Muscle of arm (tissue), 12 donors: ENCODE measurements around the gene UBR3. TPM values are rescaled to one million over a fixed set of nuclear protein-coding genes. Genes with fewer than 3 reads are reported as not detected.

Experiments used
- DNase-seq: peaks from one replicate; pipeline ENCODE4 v3.0.0-alpha.2; 2013
- polyA plus RNA-seq, 12 donors: library from polyadenylated mRNA; unstranded; fragments of 120-200 nt; gene quantifications; one replicate each; pipeline ENCODE4 v1.2.1, GENCODE V29; 2013; ENCODE audit not compliant: insufficient read length in 12 of 12

UBR3 gene
- polyA plus RNA-seq, 12 donors, result 23.4 to 65.9 (median 53.2) TPM; not detected in 1

- DNase-seq, result no peak
These were observed 212.3 kb downstream of the UBR3 start for GRCh38 chr2:170039401-170040172.

- no peak for DNase-seq
These were observed 217.7 kb downstream of the UBR3 start for GRCh38 chr2:170044751-170045478.

DNA sequence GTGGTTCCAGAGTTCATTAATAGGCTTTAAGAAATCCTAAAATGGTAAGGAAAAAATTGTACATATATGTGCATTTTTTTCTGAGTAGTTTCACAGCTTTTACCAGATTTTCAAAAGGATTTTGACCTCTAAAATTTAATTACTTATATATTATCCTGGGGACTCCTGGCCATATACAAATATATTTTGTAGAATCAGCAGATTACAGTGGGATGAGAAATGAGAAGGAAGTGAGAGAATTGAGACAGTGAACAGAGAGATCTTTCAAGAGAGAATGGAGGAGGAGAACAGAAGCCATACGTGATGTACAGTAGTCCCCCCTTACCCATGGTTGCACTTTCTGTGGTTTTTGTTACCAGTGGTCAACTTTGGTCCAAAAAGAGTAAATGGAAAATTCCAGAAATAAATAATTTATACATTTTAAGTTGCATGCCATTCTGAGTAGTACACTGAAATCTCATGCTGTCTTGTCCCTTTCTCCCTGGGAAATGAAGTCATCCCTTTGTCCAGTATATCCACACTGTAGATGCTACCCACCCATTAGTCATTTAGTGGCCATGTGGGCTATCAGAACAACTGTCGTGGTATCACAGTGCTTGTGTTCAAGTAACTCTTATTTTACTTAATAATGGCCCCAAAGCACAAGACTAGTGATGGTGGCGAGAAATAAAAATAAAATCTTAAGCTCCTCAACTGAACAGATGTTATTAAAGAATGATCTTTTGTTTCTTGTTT is 220.2 kb downstream of the UBR3 start:
- DNase-seq, result no peak

DNA sequence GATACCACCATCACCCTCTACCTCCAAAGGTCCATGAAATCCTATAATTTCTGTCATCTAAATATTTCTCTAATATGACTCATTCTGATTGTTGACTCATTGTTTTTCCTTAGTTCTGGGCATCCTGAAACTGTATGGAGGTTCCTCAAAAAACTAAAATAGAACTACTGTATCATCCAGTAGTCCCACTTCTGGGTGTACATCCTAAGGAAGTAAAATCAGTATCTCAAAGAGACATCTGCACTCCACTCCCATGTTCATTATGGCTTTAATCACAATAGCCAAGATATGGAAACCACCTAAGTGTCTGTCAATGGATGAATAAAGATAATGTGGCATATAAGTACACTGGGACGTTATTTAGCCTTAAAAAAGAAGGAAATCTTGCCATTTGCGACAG is 224.9 kb downstream of the UBR3 start:
- DNase-seq, result no peak

DNA sequence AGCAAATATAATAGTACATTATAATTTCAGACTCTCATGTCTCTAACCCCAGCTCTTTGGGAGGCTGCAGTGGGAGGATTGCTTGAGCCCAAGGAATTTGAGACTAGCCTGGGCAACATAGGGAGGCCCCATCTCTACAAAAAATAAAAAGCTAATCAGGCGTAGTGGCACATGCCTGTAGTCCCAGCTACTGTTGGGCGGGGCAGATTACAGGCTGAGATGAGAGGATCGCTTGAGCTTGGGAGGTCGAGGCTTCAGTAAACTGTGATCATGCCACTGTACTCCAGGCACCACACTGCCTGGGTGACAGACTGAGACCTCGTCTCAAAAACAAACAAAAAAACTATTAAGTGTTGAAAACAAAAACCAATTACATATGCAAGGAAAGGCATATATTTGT is 227.7 kb downstream of the UBR3 start:
- DNase-seq, result no peak

DNA sequence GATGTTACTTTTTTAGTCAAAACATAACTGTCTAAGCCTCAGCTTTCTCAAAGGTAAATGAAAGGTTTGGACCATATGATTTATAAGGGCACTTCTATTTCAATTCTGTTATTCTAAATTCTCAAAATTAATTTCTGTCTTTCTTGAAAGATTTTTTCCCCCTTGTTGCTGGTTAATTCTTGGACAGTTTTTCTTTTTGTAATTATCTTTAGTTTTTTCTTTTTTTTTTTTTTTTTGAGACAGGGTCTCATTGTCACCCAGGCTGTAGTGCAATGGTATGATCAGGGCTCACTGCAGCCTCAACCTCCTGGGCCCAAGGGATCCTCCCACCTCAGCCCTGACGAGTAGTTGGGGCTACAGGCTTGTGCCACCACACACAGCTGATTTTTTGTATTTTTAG is 229.6 kb downstream of the UBR3 start:
- no peak for DNase-seq

DNA sequence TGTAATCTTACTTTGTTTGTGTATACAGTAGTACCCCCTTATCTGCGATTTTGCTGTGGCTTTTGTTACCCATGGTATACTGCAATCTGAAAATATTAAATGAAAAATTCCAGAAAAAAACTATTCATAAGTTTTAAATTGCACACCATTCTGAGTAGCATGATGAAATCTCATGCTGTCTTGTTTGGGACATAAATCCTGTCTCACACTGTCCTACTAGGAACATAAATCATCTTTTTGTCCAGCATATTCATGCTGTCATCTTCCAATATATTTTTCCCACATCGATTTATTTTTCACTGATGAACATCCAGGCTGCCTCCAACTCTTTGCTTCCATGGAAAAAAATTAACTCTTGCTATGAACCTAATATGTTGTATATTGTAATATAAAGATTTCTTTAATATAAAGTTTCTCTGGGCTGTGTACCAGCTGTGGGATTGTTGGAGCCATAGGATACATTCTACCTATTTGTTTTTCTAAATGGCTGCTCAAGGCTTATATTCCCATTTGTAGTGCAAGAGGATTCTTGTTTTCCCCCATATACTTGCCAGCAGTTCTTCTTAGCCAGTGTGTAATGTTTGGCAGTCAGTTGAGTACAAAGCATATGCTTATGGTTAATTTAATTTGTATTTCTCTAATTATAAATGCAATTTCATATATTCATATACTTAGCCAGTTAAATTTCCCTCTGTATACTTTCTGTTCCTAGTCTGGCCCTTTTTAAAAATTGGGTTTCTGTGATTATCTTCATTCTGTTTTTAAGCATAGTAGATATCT is 236.4 kb downstream of the UBR3 start:
- DNase-seq, result no peak

DNA sequence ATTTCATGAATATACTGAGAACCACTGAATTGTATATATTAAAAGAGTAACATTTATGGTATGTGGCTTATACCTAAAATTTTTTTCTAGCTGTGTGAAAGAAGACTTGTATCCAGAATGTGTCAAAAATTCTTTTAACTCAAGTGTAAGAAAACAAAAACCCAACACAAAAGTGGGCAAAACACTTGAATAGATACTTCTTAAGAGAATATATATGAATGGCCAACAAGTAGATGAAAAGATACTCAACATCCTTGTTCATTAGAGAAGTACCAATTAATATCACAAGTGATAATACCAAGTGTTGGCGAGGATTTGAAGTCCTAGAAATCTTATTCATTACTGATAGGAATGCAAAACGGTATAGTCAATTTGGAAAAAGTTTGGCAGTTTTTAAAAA is 243.5 kb downstream of the UBR3 start:
- no peak for DNase-seq

DNA sequence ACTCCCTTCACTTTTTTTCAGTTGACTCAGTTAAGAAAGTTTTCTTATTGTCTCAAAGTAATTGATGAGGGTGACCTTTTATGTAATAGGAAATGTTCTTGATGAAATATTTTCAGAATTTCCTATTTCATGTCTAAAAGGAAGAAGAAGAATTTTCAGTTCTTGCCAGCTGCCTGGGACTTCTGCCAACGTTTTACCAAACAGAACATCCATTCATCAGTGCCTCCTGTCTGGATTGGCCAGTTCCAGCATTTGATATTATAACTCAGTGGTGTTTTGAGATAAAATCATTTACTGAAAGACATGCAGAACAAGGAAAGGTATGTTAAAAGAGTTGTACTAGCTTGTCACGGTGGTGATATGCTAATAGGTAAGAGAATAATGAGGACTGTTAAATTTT is 246.0 kb downstream of the UBR3 start:
- DNase-seq, result peak; percentile 21

GRCh38 chr2:170076189-170076588 is 248.9 kb downstream of the UBR3 start:
- DNase-seq, result no peak

DNA sequence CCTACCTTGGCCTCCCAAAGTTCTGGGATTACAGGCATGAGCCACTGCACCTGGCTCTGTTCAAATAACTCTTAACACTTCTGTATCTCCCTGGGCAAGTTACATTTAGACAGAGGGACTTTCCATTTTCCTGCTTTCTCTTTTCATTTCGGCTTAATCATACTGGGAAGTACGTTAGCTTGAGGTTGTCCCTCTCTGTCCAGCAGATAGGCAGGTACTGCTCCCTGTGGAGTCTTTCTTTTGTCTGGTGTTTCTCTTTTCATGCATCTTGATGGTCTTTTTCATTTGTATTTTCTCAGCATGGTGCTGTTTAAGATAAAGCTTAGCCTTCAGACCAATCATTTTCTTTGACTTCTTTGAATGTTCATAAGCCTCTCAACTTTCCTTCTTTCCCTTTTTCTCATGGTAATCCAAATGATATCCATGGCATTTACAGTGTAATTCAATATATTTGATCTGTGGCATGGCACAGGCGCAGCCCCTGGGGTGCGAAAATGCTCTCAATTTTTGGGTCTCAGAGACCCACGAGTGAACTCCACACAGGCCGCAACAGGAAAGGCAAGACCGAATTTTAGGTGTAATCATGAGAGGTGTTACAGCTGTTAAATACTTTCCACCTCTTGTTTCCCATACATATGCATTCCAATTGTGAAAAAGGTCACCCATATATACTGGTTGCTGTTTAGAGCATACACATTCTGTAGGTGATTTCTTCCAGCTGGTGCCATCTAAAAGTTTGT is 250.7 kb downstream of the UBR3 start:
- DNase-seq, result no peak

DNA sequence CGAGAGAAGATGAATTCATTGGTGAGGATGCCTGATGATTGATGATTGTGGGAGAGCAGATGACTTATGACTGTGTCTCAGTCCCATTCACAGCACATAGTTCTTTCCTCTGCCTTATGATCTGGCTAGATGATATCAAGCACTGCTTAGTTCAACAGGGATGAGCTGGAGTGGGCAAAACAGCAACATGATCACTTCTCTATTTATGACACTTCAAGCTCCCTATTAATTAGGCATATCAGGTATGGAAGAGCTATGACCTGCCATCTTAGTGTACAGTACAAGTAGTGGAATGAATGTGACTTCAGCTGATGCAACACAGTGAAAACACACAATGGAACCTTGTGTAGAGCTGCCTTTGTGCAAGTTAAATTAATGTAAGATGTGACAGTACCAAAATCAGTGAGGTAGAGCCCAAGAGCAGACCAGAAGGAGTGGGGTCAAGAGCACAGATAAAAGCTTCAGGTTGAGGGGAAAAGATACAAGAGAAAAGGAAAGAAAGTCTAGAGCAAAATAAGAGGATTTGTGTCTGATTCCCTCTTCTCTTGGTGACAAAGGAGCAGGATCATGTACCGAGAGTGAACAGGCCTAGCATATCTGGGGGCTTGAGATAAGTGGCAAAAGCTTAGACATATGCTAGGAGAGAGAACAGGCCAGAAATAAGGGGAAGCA is 257.7 kb downstream of the UBR3 start:
- DNase-seq, result no peak

- DNase-seq, result no peak
These were observed 258.9 kb downstream of the UBR3 start for GRCh38 chr2:170086117-170086688.

GRCh38 chr2:170086751-170087412 is 259.6 kb downstream of the UBR3 start:
- DNase-seq, result no peak

DNA sequence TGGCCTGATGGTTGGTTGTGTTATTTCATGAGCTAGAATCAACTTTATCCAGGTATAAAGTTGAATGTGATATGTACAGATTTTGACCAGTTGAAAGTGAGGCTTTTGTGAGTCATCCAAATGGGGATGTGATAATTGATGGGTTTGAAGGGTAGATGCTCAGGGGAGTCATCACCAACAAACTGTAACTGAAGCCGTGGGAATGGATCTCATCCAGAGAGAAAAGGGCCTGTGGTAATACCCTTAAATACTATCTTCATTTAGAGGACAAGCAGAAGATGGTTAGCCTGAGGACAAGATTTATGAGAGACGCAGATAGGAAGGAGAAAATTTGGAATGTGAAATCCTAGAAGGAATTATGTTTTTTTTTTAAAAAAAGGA is 260.1 kb downstream of the UBR3 start:
- DNase-seq, result no peak

GRCh38 chr2:170088776-170089175 is 261.5 kb downstream of the UBR3 start:
- peak; percentile 33 for DNase-seq

DNA sequence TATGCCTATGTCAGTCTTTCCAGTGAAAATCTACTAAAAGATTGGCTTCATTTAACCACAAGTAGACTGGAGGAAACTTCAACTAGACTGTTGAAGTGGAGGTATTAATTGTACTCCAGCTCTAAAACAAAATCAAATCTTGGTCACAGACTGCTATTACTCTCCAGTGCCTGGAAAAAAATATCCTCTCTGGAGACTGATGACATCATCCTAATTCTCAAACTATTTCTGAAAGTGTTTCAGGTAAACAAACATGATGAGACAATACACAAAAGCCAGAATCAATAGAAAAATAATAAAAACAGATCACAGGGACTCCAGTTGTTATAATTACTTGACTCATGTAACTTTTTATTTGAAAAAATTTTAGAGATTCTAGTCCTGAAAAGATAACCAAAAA is 263.0 kb downstream of the UBR3 start:
- no peak for DNase-seq

DNA sequence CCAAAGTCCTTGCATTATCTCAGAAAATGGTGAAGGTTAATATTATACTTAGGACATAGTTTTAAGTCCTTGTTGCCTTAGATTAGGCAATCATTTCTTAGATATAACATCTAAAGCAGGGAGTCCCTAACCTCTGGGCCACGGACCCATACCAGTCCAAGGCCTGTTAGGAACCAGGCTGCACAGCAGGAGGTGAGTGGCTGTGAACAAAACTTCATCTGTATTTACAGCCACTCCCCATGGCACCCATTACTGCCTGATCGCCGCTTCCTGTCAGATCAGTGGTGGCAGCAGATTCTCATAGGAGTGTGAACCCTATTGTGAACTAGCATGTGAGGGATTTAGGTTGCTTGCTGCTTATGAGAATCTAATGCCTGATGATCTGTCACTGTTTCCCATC is 264.2 kb downstream of the UBR3 start:
- no peak for DNase-seq

DNA sequence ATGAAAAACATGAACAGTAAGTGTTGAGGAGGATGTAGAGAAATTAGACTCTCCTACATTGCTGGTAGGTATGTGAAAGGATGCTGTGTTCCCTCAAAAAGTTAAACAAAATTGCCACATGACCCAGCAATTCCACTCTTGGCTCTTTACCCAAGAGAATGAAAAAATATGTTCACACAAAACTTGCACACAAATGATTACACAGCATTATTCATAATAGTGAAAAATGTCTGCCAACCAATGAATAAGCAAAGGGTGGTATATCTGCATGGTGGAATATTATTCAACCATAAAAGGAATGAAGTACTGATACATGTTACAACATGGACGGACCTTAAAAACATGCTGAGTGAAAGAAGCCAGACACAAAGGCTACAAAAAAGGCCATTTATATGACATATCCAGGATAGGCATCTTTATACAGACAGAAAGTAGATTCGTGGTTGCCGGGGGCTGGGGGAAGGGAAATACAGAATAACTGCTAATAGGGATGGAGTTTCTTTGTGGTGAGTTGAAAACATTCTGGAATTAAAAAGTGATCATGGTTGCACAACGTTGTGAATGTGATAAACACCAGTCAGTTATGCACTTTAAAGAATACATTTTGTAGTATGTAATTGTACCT is 265.3 kb downstream of the UBR3 start:
- no peak for DNase-seq
